ENCODE results near the gene KEL.

Gene KEL

DNA sequence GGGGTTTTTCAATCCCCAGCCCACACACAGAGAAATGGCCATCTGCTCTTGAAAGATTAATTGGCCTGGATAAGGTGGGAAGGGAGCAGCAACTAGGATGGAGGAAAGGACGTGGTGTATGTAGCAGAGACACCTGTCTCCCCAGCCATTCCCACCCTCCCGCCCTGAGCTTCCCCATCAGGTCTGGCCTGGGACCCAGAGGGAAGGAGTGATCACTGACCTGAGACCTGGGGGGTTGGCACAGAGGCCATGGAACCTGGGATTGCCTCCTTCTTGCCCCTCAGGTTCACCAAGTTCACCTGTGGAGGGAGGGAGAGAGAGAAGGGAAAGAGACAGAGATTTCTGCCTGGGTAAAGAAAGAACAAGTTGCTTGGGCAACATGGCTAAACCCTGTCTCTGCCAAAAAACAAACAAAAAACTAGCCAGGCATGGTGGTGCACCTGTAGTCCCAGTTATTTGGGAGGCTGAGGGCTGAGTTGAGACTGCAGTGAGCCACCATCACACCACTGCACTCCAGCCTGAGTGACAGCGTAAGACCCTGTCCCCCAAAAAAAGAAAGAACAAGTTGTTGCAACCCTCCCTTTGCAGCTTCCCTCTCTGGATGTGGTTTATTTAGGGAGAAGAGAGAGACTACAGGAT lies 65.3 kb downstream of the KEL start:
- no peak for DNase-seq

DNA sequence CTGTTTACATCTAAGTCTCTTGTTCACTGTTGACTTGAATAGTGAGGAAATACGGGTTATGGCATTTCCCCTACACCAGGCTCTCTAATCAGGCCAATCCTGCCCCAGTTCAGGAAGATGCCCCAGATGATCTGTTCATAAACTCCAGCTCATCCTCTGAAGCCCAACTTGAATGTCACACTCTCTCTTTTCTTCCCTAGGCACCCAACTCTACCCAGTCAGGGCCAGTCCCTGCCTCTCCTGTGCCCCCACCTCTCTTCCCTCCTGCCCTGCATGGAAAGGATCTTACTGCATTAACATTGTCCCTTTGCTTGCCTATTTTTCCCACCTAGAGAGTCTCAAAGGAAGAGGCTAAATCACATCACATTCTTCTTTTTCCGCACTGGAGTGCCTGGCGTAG lies 66.0 kb downstream of the KEL start:
- DNase-seq = no peak

DNA sequence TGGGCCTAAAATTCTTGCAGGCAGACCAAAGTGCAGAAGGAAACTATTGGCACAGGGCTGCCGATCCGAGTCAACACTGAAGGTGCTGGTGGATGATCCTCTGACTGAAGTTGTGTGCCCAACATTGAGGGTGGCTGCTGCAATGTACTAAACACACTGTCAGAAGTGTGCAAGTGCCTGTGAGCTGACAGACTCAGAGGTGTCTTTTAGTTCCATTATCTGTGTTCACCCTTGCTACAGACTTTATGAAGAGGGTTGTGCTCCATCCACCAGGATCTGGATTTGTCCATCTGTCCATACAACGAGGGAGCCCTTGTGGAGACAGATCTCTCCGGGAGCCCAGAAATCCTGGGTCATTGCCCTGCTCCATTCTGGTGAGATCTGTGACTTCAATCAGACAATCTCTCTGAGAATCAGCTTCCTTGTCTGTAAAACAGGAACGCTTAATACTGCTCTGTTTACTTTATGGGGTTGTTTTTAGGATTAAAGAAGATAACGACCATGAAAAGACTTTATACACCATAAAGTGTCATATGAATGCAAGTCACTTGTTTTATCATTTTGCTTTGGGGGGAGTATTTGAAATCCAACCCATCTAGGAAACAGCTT lies 67.1 kb downstream of the KEL start:
- DNase-seq = no peak

DNA sequence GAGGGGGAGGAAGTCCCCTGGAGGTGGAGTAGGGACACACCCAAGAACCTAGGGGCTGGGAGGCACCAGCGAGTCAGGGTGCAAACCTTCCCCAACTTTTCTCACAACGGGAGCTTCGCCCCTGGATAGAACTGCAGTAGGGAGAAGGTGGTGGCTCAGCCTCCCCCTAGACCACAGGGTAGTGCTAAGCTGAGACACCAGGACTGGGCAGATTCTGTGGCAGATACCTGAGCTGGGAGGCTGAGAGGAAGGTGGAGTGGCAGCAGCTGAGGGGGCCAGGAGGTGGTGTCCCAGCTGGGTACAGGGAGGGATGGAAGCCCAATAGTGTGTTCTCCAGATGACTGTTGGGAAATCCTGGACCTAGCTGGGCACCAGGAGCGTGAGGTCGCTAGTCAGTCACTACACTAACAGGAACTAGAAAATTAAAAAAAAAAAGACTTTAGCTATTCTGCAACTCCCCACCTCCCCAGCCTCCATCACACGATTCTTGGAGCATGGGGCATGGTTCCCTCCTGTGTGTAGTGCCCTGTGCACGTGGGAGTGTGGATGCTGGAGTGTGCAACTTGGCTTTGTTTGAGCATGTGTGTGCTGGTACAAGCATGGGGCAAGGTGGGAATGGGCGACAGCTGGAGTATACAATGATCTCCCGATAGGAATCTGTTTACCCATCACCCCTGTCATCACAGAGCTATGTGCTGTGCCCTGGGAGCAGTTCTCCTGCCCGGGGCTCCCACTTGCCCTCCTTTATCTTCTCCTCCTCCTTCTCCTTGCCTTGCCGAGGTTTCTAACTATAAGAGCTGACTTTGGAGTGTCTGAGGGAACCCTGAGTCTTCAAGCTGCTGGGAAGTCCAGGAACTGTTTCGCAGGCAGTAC lies 67.8 kb downstream of the KEL start:
- no peak for DNase-seq

DNA sequence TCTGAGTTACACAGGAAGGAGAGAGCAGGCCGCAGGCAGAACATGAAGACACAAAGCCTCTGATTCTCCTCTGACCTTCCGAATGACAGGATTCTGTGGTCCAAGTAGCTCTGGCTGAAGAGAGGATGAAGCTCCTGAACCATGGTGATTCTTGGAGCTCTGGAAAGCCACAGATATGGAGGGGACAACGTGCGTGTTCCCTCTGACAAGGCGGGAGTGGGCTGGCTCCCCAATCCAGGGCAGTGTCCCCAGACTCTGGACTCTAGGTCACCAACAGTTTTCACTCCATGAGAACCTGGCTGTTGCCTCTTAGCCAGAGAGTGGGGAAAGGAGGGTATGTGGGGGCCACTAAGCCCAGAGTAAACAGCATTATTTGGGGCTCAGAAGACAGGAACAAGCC lies 69.2 kb downstream of the KEL start:
- DNase-seq = no peak

DNA sequence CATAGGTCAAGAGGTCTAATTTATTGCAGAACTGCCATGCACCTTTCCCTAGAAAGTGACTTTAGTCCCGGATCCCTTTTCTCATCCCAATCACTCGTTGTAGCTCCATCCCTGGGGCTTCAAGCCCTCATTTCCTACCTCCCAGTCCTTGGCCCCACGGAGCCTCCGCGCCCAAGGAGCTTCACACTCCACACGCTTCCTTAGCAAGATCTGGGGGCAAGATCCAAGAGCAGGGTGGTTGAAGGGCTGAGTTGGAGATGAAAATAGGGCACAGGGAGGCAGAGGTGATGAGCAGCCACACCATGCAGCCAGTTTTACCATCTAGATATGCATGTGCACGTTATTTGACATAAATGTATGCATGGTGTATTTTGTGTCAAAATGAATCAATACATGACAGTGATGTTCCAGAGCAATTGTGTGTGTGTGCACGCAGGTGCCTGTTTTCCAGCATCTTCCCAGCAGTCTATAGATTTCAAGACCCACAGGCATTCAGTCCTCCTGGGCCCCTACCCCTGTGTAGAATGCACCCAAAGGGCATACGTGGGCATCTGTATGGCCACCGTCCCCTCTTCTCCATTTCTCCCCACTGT lies 70.6 kb downstream of the KEL start:
- DNase-seq = no peak

Measured in SHP77 (cell line).